GM18519 (cell line): ENCODE data around the gene PXK.

Experiments used
- ATAC-seq: cut with Tn5 transposase; IDR thresholded peaks from one replicate; pipeline ENCODE4 v1.9.1; 2021; ENCODE audit warnings: mild to moderate bottlenecking, moderate library complexity; ENCODE audit not compliant: unreplicated experiment, low FRiP score

PXK gene

GRCh38 chr3:58377750-58378149 is 45.1 kb downstream of the PXK start:
- ATAC-seq, result no peak

GRCh38 chr3:58379351-58380073 is 46.8 kb downstream of the PXK start:
- ATAC-seq, result no peak

GRCh38 chr3:58383476-58383875 is 50.8 kb downstream of the PXK start:
- ATAC-seq, result no peak

- ATAC-seq, result no peak
These were observed 51.2 kb downstream of the PXK start for GRCh38 chr3:58383904-58384303.

- no peak for ATAC-seq
These were observed 51.8 kb downstream of the PXK start for GRCh38 chr3:58384381-58385090.

GRCh38 chr3:58386626-58387365 is 54.1 kb downstream of the PXK start:
- no peak for ATAC-seq

- ATAC-seq, result no peak
These were observed 55.2 kb downstream of the PXK start for GRCh38 chr3:58387650-58388546.

GRCh38 chr3:58388550-58389091 is 55.9 kb downstream of the PXK start:
- ATAC-seq, result no peak

GRCh38 chr3:58391156-58391865 is 58.6 kb downstream of the PXK start:
- ATAC-seq, result no peak

- no peak for ATAC-seq
These were observed 59.5 kb downstream of the PXK start for GRCh38 chr3:58392181-58392580.

GRCh38 chr3:58394339-58394738 is 61.6 kb downstream of the PXK start:
- ATAC-seq, result no peak

- no peak for ATAC-seq
These were observed 66.1 kb downstream of the PXK start for GRCh38 chr3:58398669-58399333.

- ATAC-seq, result no peak
These were observed 70.9 kb downstream of the PXK start for GRCh38 chr3:58403513-58404109.

- ATAC-seq, result no peak
These were observed 71.7 kb downstream of the PXK start for GRCh38 chr3:58404396-58404795.

GRCh38 chr3:58408906-58409305 is 76.2 kb downstream of the PXK start:
- ATAC-seq, result no peak

- no peak for ATAC-seq
These were observed 77.0 kb downstream of the PXK start for GRCh38 chr3:58409663-58410062.

GRCh38 chr3:58411036-58411435 is 78.3 kb downstream of the PXK start:
- no peak for ATAC-seq
